GM20000 (cell line): ENCODE measurements around the gene KIFAP3.

ENCODE experiments used
- DNase-seq: peaks from one replicate; pipeline ENCODE4 v3.0.0; 2012; ENCODE audit warnings: low spot score
- TF ChIP-seq, protein P1 (sequence below): IDR thresholded peaks from 2 replicates; pipeline ENCODE4 v1.5.1; 2012; ENCODE audit warnings: mild to moderate bottlenecking, control low read depth; ENCODE audit errors: extremely low read depth, missing control alignments

The KIFAP3 gene

DNA sequence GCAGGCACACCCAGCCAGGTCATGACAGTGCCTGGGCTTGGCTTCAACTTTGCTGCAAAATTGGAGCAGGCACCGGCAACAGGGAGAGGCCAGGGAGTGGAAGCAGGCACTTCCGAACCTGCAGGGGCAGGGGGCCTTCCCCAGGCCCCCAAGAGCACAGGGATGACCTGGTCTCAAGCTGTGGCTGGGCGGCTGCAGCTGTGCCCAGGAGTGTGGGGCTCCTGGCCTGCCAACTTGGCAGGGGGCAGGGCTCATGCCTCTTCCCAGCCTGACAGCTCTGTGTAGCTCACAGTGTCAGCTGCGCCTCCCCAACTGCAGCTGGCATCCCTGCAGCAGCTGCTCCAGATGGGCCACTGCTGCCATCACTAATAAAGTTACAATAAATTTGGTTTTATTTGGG, 129.3 kb downstream of the KIFAP3 start:
- no peak for DNase-seq

DNA sequence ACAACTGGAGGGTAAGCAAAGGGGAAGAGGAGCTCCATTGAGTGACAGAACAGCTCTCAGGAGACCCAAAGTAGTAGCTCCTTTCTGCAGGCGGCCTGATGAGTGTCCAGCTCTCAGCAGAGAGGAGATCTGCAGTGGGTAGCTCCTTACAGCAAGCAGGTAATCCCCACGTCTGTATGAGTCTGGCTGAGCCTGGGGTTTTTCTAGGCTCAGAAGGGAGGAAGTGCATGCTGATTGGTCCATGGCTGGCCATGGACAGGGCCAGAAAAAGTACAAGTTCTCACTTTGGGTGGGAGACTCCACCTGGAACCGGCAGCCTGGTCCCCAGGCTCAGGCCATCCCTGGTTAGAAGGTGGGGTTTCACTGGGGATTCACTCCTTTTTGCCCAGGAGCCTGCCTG, 129.9 kb downstream of the KIFAP3 start:
- TF ChIP-seq, protein P1, sequence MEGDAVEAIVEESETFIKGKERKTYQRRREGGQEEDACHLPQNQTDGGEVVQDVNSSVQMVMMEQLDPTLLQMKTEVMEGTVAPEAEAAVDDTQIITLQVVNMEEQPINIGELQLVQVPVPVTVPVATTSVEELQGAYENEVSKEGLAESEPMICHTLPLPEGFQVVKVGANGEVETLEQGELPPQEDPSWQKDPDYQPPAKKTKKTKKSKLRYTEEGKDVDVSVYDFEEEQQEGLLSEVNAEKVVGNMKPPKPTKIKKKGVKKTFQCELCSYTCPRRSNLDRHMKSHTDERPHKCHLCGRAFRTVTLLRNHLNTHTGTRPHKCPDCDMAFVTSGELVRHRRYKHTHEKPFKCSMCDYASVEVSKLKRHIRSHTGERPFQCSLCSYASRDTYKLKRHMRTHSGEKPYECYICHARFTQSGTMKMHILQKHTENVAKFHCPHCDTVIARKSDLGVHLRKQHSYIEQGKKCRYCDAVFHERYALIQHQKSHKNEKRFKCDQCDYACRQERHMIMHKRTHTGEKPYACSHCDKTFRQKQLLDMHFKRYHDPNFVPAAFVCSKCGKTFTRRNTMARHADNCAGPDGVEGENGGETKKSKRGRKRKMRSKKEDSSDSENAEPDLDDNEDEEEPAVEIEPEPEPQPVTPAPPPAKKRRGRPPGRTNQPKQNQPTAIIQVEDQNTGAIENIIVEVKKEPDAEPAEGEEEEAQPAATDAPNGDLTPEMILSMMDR = no peak
- no peak for DNase-seq

More for the DNA sequence above, 129.3 kb downstream of the KIFAP3 start:
- TF ChIP-seq, protein P1 = no peak

DNA sequence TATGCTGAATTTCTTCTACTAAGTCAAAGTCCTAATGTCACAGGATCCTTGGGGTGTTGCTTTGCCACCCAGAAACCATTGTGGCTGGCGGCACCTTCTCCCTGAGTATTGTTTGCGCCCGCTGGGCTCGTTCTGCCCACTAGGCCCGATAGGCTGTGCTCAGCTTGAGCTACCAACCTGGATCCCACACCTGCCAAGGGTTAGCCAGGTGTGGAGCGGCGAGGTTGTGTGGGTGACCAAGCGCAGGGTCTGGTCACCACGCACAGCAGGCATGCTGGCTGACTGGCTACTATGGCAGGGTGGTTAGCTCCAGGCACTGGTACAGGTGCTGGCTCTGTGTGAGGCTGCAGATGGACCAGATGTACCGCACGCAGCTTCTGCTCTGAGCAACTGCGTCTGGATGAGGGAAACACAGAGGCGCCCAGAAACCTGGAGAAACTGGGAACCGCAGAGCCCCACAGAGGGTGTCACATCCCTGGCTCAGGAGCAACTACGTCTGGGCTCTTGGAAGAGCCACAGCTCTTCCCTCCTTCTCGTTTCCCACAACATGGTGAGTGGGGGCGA, 130.4 kb downstream of the KIFAP3 start:
- no peak for DNase-seq
- TF ChIP-seq, protein P1 = no peak

DNA sequence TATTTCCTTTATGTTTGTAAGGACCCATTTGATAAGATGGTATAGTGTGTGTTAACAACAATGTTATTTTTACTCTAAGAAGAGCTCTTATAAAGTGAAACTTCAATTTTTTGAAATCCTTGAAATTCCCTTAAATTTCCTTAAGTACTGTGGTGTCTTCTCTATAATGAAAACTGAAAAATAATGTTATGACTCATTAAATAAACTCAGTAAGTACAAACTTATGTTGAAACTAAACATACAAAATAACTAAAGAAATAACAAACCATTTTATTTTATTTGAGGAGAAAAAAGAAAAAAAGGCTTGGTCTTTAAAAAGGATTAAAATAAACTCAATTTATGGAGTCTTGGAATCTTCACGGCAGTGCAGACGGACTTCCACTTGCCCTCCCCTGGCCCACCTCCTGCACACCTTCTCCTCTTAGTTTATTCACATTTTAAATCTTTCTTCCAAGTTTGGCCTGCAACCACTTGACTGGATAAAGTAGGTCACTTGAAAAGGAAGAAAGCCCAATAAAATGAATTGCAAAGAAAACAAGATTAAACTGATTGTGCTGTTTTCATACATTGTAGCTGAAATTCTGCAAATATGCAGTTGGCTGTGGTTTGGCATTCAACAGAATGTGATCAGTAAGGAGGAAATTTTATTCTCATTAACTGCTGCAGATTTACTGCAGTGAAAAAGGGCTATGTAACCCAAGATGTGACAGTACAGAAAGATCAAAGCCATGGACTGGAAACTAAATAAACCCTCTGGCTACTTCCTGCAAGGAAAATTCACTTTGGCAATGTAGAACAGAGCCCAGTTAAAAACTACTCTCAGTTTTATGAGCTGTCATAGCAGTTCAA, 132.3 kb downstream of the KIFAP3 start:
- no peak for DNase-seq
- TF ChIP-seq, protein P1 = no peak

DNA sequence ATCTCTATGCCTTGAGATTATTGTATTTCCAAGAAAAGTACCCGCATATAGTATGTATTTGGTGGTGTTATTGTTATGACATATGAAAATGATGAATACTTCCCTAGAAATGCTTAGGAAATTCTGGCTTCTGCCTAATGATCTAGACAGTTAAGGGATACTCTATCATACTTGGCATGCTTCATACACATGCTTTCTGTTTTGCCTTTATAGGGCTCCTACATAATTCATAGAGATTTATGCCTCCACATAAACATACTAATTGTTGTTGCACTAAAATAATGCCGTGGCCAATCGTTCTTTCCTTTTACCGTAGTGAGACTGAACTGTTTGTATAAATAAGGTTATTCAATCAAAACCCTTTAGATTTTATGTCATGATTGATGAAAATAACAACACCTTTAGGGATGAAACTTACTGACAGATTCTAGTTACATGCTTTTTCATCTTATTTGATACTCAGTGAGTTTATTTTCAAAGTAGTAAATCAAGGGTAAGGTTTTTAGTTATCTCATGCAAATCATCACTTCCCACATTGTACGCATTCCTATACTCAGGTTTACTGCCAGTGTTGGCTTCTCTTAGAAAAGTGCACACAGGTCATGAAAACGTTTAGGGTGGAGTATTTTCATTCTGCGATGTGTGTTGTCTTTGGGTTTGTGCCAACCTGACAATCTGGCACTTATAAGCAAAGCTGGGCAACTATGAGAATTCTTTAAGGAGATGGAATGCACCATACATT, 140.3 kb downstream of the KIFAP3 start:
- DNase-seq = no peak

DNA sequence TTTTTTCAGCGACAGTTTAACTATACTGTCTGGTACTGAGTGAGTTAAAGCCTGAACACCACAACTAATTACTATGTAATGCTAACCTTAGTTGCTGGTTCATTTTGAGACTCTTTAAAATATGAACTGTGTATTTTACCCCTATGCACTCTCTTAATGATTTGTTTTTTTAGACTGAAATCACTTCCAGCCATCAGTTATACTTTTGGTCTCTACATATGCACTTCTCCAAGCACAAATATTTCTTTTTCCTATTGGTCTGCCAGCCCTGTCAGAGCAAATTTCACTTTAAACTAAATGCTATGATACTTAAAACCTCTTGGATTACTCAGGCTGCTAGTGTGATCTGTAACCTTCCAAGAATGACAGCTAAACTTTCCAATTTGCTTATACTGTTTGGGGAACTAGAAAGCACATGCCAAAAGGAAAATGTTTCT, 142.7 kb downstream of the KIFAP3 start:
- TF ChIP-seq, protein P1 = no peak
- DNase-seq = no peak

More for the DNA sequence above, 140.3 kb downstream of the KIFAP3 start:
- TF ChIP-seq, protein P1 = no peak

DNA sequence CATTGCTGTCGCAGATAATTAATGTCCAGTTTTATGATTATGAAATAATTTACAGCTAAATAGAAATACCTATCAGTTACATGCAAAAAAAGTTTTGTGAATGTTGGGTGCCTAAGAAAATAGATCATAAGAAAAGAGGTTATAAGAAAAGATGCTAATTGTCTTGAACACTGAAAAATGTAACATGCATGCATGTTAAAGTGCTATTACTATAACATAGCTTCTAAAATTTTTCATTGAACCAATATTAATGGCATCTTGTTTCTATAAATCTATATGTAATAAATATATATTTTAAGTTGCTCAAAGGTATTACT, 145.3 kb downstream of the KIFAP3 start:
- TF ChIP-seq, protein P1 = no peak
- no peak for DNase-seq
